Uterus (tissue), 2 donors: ENCODE measurements around the gene SELENOI.

ENCODE experiments used
- POLR2A ChIP-seq, 2 donors: fragments of 450-650 bp; IDR thresholded peaks; one replicate each; pipeline ENCODE4 v1.6.1; 2016; ENCODE audit warnings: antibody characterized with exemption in 2 of 2, mild to moderate bottlenecking in 1 of 2, moderate library complexity in 1 of 2
- TF ChIP-seq, protein P1 (sequence below), 4 experiments: fragments of 200-600 bp in 2 of 4; fragments of 450-650 bp in 2 of 4; sonication (generic) in 2 of 4; IDR thresholded peaks; one replicate each; pipeline ENCODE4 v1.5.1; 2016 to 2019; ENCODE audit warnings: antibody characterized with exemption in 4 of 4, mild to moderate bottlenecking in 2 of 4, moderate library complexity in 1 of 4

DNA sequence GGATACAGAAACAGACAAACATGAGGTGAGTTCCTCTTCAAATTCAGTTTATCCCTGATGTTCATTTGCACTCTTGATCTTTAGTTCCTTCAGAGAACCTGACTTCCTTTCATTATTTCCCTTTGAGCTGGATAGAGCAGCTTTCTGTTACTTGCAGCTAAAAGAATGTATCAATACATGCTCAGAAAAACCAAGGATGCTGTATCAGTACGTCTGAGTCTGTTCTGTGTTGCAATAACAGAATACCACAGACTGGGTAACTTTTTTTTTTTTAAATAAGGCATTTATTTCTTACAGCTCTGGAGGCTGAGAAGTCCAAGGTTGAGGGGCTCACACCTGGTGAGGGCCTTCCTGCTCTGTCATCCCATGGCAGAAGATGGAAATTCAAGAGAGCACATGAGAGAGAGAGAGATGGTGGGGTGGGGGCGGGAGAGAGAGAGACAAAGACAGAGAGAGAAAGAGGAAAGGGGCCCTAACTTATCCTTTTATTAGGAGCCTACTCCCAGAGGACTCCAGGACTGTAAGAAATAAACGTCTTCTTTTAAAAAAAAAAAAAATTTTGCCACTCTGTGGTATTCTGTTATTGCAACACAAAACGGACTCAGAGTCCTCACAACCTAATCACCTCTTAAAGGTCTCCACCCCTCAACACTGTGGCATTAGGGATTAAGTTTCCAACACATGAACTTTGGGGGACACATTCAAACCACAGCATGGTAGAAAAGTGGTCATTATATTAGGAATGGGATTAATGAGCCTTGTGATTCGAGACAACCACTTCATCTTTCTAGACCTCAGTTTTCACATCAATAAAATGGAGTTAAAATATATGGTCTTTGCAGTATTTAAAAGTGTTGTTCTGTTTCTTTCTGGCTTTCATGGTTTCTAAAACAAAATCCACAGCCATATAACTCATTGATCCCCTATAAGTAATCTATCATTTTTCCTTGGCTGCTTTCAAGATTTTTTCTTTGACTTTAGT is 18.4 kb upstream of the SELENOI start:
- TF ChIP-seq, protein P1, sequence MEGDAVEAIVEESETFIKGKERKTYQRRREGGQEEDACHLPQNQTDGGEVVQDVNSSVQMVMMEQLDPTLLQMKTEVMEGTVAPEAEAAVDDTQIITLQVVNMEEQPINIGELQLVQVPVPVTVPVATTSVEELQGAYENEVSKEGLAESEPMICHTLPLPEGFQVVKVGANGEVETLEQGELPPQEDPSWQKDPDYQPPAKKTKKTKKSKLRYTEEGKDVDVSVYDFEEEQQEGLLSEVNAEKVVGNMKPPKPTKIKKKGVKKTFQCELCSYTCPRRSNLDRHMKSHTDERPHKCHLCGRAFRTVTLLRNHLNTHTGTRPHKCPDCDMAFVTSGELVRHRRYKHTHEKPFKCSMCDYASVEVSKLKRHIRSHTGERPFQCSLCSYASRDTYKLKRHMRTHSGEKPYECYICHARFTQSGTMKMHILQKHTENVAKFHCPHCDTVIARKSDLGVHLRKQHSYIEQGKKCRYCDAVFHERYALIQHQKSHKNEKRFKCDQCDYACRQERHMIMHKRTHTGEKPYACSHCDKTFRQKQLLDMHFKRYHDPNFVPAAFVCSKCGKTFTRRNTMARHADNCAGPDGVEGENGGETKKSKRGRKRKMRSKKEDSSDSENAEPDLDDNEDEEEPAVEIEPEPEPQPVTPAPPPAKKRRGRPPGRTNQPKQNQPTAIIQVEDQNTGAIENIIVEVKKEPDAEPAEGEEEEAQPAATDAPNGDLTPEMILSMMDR (IDR thresholded peaks at IDR 0.05) = no peak
- no peak for TF ChIP-seq POLR2A (IDR thresholded peaks at IDR 0.05)
